Caco-2 (cell line): ENCODE measurements around the gene ANGEL2. TPM values are rescaled to one million over a fixed set of nuclear protein-coding genes. Genes with fewer than 3 reads are reported as not detected.

ENCODE experiments used
- BruUV-seq: library from RNA; stranded (reverse); fragments of 400-500 nt; replicated peaks from 2 replicates; lab custom pipeline; 2021; lab: Mats Ljungman, UMichigan
- CTCF ChIA-PET: fragments of 300-600 bp; sonication (Branson Sonifier 250); formaldehyde crosslinking; loops from one replicate; lab custom pipeline; 2022; ENCODE audit warnings: antibody characterized with exemption; lab: Charles Lee
- POLR2A ChIA-PET: fragments of 300-600 bp; sonication (Branson Sonifier 250); formaldehyde crosslinking; loops from one replicate; lab custom pipeline; 2022; ENCODE audit warnings: antibody characterized with exemption; lab: Charles Lee
- DNase-seq, 2 experiments: peaks; one replicate each; pipeline versions ENCODE4 v3.0.0 to v3.0.0-alpha.2; 2020 to 2022
- H3K27me3 ChIP-seq: replicated peaks from 2 replicates; pipeline ENCODE4 v1.6.0; 2011; ENCODE audit warnings: low read length; ENCODE audit not compliant: control insufficient read depth, insufficient read depth
- H3K36me3 ChIP-seq: 2 replicates; pipeline ENCODE4 v1.5.1; 2011; ENCODE audit warnings: low read length; ENCODE audit not compliant: control insufficient read depth, insufficient read depth
- H3K4me1 ChIP-seq: fragments of 250-450 bp; sonication (Bioruptor Pico); 2 replicates; pipeline ENCODE4 v1.5.1; 2020; ENCODE audit warnings: mild to moderate bottlenecking
- H3K4me3 ChIP-seq: 2 replicates; pipeline ENCODE4 v1.5.1; 2011; ENCODE audit warnings: low read depth, mild to moderate bottlenecking, control low read depth, low read length
- H3K9me3 ChIP-seq: fragments of 250-450 bp; sonication (Bioruptor Pico); 2 replicates; pipeline ENCODE4 v1.5.1; 2020; ENCODE audit warnings: mild to moderate bottlenecking, moderate library complexity
- H3K27ac Mint-ChIP-seq: one replicate; pipeline ENCODE4 v1.8.0; 2022; ENCODE audit warnings: mixed read lengths; ENCODE audit not compliant: unreplicated experiment
- H3K27me3 Mint-ChIP-seq: one replicate; pipeline ENCODE4 v1.8.0; 2022; ENCODE audit warnings: mixed read lengths; ENCODE audit not compliant: insufficient read depth, unreplicated experiment
- H3K36me3 Mint-ChIP-seq: one replicate; pipeline ENCODE4 v1.8.0; 2022; ENCODE audit warnings: mild to moderate bottlenecking, mixed read lengths; ENCODE audit not compliant: insufficient read depth, unreplicated experiment
- H3K4me1 Mint-ChIP-seq: one replicate; pipeline ENCODE4 v1.8.0; 2022; ENCODE audit warnings: low read depth, mixed read lengths; ENCODE audit not compliant: unreplicated experiment
- H3K4me3 Mint-ChIP-seq: one replicate; pipeline ENCODE4 v1.8.0; 2022; ENCODE audit warnings: mild to moderate bottlenecking, moderate library complexity, mixed read lengths; ENCODE audit not compliant: unreplicated experiment
- H3K9me3 Mint-ChIP-seq: one replicate; pipeline ENCODE4 v1.8.0; 2022; ENCODE audit warnings: mixed read lengths; ENCODE audit not compliant: unreplicated experiment
- intact Hi-C: fragments of 100-400 bp; cut with micrococcal nuclease; formaldehyde crosslinking; loops from one replicate; pipeline ENCODE4 v1.10.0; 2022; ENCODE audit not compliant: unreplicated experiment
- total RNA-seq: library from RNA; stranded (reverse); gene quantifications from 2 replicates; pipeline ENCODE4 v1.2.3, GENCODE V29; 2022
- TF ChIP-seq, protein P1 (sequence below), 2 experiments: fragments of 200-600 bp in 1 of 2; IDR thresholded peaks; 1 replicate in 1 of 2; 2 replicates in 1 of 2; pipeline versions ENCODE4 v1.5.1 to v1.8.0; 2011 to 2022; ENCODE audit warnings: antibody characterized with exemption in 1 of 2, control low read depth in 1 of 2, inconsistent platforms in 1 of 2, low read depth in 1 of 2, low read length in 1 of 2, mild to moderate bottlenecking in 1 of 2, moderate library complexity in 1 of 2; ENCODE audit not compliant: insufficient read depth in 1 of 2, severe bottlenecking in 1 of 2, unreplicated experiment in 1 of 2

Gene ANGEL2
- total RNA-seq, 1 experiment from 2014 or later: 34.8 TPM

DNA sequence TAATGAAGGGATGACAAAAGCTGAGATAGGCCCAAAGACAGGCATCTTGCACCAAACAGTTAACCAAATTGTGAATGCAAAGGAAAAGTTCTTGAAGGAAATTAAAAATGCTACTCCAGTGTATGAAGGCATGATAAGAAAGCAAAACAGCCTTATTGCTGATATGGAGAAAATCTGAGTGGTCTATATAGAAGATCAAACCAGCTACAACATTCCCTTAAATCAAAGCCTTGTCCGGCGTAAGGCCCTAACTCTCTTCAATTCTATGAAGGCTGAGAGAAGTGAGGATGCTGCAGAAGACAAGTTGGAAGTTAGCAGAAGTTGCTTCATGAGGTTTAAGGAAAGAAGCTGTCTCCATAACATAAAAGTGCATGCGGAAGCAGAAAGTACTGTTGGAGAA is 4.3 kb upstream of the ANGEL2 start:
- Histone ChIP-seq H3K36me3 (no peaks in the 10 kb centered on the region), H3K4me1 (no peaks in the 10 kb centered on the region), H3K9me3 (peaks cover 3% of the 10 kb centered on the region; the same call in 1 of the 2 replicates), H3K27me3 (no peaks in the 10 kb centered on the region), H3K4me3 (no peak overlapping the region)
- intact Hi-C loops: no loop called here
- H3K9me3 Mint-ChIP-seq: no peaks in the 10 kb centered on the region
- peaks cover 7% of the 10 kb centered on the region for H3K36me3 Mint-ChIP-seq
- no peaks in the 10 kb centered on the region for H3K27me3 Mint-ChIP-seq
- POLR2A ChIA-PET: interaction anchor here (0.6 kb wide), 1 partner anchor 1008 kb away, joined by 3 read pairs; no protein-coding TSS in a partner anchor
- no peaks in the 10 kb centered on the region for H3K4me1 Mint-ChIP-seq
- no TSS peak for BruUV-seq
- DNase-seq: no peak
- H3K4me3 Mint-ChIP-seq: no peak overlapping the region
- TF ChIP-seq, protein P1, sequence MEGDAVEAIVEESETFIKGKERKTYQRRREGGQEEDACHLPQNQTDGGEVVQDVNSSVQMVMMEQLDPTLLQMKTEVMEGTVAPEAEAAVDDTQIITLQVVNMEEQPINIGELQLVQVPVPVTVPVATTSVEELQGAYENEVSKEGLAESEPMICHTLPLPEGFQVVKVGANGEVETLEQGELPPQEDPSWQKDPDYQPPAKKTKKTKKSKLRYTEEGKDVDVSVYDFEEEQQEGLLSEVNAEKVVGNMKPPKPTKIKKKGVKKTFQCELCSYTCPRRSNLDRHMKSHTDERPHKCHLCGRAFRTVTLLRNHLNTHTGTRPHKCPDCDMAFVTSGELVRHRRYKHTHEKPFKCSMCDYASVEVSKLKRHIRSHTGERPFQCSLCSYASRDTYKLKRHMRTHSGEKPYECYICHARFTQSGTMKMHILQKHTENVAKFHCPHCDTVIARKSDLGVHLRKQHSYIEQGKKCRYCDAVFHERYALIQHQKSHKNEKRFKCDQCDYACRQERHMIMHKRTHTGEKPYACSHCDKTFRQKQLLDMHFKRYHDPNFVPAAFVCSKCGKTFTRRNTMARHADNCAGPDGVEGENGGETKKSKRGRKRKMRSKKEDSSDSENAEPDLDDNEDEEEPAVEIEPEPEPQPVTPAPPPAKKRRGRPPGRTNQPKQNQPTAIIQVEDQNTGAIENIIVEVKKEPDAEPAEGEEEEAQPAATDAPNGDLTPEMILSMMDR (IDR thresholded peaks at IDR 0.05; ENCODE audit: insufficient read depth in 1 of 2, low read depth in 1 of 2, low read length in 1 of 2, severe bottlenecking in 1 of 2, unreplicated experiment in 1 of 2): no peak
- H3K27ac Mint-ChIP-seq: no peak overlapping the region
- CTCF ChIA-PET: no interaction called here

DNA sequence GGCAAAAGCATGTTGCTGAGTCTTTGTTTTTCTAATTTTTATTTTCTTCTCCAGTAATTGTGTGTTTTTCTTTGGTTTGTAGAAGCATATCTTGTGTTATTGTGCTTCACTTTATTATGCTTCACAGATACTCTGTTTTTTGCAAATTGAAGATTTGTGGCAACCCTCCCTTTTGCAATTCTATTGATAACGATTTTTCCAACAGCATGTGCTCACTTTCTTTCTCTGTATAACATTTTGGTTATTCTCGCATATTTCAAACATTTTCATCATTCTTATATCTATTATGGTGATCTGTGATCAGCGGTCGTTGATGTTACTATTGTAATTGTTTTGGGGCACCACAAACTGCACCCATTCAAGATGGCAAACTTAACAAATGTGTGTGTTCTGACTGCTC is 3.8 kb upstream of the ANGEL2 start:
- H3K27me3 ChIP-seq: no peaks in the 10 kb centered on the region
- H3K36me3 Mint-ChIP-seq: peaks cover 7% of the 10 kb centered on the region
- H3K9me3 ChIP-seq: no peaks in the 10 kb centered on the region
- no peak overlapping the region for H3K27ac Mint-ChIP-seq
- no peaks in the 10 kb centered on the region for H3K9me3 Mint-ChIP-seq
- H3K4me1 Mint-ChIP-seq: no peaks in the 10 kb centered on the region
- POLR2A ChIA-PET: no interaction called here
- CTCF ChIA-PET: no interaction called here
- H3K4me1 ChIP-seq: no peaks in the 10 kb centered on the region
- TF ChIP-seq, protein P1 (IDR thresholded peaks at IDR 0.05; ENCODE audit: insufficient read depth in 1 of 2, low read depth in 1 of 2, low read length in 1 of 2, severe bottlenecking in 1 of 2, unreplicated experiment in 1 of 2): no peak
- no peaks in the 10 kb centered on the region for H3K36me3 ChIP-seq
- H3K4me3 ChIP-seq: no peak overlapping the region
- no peaks in the 10 kb centered on the region for H3K27me3 Mint-ChIP-seq
- no peak for DNase-seq
- H3K4me3 Mint-ChIP-seq: no peak overlapping the region
- BruUV-seq: no TSS peak
- intact Hi-C loops: loop anchor here (5.0 to 10.0 kb wide), 2 partner anchors 162 to 415 kb away; partner anchors contain the start of genes ATF3 and FLVCR1

DNA sequence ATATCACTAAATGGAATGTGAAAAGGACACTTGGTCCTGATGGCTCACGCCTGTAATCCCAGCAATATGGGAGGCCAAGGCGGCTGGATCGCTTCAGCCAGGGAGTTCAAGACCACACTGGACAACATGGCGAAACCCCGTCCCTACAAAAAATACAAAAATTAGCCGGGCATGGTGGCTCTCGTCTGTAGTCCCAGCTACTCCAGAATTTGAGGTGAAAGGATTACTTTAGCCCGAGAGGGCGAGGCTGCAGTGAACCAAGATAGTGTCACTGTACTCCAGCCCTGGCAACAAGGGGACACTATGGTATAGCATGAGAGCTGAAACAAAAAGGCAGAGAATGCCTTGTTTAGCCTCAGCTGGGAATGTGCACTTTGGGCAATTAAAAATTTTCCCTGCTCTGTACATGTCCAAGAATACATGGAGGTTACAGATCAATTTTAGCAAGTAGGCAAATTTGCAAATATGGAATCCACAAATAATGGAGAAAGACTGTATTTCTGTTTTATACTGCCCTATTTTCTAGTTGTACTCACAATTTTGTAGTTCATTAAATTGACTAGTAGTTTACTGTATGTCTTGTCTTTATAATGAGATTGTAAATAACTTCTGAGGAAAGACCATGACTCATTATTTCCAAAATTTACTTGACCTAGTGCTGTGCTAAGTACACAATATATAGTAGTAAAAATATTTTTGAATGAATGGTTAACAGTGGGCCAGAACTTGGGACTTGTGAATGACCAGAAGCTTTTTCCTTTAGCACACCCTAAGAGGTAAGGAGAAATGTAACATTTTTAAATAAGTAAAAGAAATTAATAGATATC is 2.0 kb upstream of the ANGEL2 start:
- H3K9me3 Mint-ChIP-seq: no peaks in the 10 kb centered on the region
- Histone ChIP-seq H3K4me1 (peaks cover 3% of the 10 kb centered on the region; the same call in 1 of the 2 replicates), H3K9me3 (no peaks in the 10 kb centered on the region), H3K36me3 (no peaks in the 10 kb centered on the region), H3K27me3 (no peaks in the 10 kb centered on the region), H3K4me3 (no peak overlapping the region)
- DNase-seq: no peak
- no peaks in the 10 kb centered on the region for H3K4me1 Mint-ChIP-seq
- ChIA-PET POLR2A (no interaction called here), CTCF (no interaction called here)
- peaks cover 7% of the 10 kb centered on the region for H3K36me3 Mint-ChIP-seq
- BruUV-seq: no TSS peak
- TF ChIP-seq, protein P1 (IDR thresholded peaks at IDR 0.05; ENCODE audit: insufficient read depth in 1 of 2, low read depth in 1 of 2, low read length in 1 of 2, severe bottlenecking in 1 of 2, unreplicated experiment in 1 of 2): no peak
- H3K4me3 Mint-ChIP-seq: no peak overlapping the region
- no peak overlapping the region for H3K27ac Mint-ChIP-seq
- H3K27me3 Mint-ChIP-seq: no peaks in the 10 kb centered on the region
- intact Hi-C loops: loop anchor here (5.0 to 10.0 kb wide), 2 partner anchors 160 to 413 kb away; partner anchors contain the start of genes ATF3 and FLVCR1
